Fibroblast of villous mesenchyme (primary cell): ENCODE results near the gene RBBP8. TPM values are rescaled to one million over a fixed set of nuclear protein-coding genes. Genes with fewer than 3 reads are reported as not detected.
"Not testable (repeated sequence)": the region's sequence is repeated elsewhere in the genome, so short reads cannot be mapped to it uniquely, and the experiment has no call there.

ENCODE experiments used
- DNase-seq: peaks from one replicate; pipeline ENCODE4 v3.0.0-alpha.2; 2010; ENCODE audit warnings: low read depth
- H3K4me3 ChIP-seq: 2 replicates; pipeline ENCODE4 v1.5.1; 2011; ENCODE audit warnings: low read depth, mild to moderate bottlenecking, low read length
- total RNA-seq: library from RNA; depleted of rRNA; stranded (reverse); fragments of >200 nt; gene quantifications from 2 replicates; pipeline ENCODE4 v1.2.3, GENCODE V29; 2012
- TF ChIP-seq, protein P1 (sequence below): IDR thresholded peaks from 2 replicates; pipeline ENCODE4 v1.5.1; 2012; ENCODE audit warnings: low read depth, mild to moderate bottlenecking, low read length; ENCODE audit not compliant: insufficient read depth

Gene RBBP8
- 26.7 and 39.3 TPM in 2 replicates for total RNA-seq

- DNase-seq = peak; percentile 77
- TF ChIP-seq, protein P1, sequence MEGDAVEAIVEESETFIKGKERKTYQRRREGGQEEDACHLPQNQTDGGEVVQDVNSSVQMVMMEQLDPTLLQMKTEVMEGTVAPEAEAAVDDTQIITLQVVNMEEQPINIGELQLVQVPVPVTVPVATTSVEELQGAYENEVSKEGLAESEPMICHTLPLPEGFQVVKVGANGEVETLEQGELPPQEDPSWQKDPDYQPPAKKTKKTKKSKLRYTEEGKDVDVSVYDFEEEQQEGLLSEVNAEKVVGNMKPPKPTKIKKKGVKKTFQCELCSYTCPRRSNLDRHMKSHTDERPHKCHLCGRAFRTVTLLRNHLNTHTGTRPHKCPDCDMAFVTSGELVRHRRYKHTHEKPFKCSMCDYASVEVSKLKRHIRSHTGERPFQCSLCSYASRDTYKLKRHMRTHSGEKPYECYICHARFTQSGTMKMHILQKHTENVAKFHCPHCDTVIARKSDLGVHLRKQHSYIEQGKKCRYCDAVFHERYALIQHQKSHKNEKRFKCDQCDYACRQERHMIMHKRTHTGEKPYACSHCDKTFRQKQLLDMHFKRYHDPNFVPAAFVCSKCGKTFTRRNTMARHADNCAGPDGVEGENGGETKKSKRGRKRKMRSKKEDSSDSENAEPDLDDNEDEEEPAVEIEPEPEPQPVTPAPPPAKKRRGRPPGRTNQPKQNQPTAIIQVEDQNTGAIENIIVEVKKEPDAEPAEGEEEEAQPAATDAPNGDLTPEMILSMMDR = no peak
- H3K4me3 ChIP-seq = peak within 1 kb of the TSS; percentile 96
These were observed at the start of gene RBBP8 for GRCh38 chr18:22933206-22933965. Gene RBBP8, plus strand, starts transcription at chr18:22933328. Its CDS starts 3,524 bp downstream, at chr18:22936852.

- no peak for DNase-seq
- TF ChIP-seq, protein P1 = no peak
- no peak overlapping the region for H3K4me3 ChIP-seq
These were observed 49.3 kb upstream of the RBBP8 start for GRCh38 chr18:22883827-22884226.

DNA sequence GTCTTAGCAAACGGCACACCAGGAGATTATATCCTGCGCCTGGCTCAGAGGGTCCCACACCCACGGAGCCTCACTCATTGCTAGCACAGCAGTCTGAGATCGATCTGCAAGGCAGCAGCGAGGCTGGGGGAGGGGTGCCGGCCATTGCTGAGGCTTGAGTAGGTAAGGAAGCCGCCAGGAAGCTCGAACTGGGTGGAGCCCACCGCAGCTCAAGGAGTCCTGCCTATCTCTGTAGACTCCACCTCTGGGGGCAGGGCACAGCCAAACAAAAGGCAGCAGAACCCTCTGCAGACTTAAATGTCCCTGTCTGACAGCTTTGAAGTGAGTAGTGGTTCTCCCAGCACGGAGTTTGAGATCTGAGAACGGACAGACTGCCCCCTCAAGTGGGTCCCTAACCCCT is 47.4 kb upstream of the RBBP8 start:
- not testable (repeated sequence) for DNase-seq, H3K4me3 ChIP-seq

DNA sequence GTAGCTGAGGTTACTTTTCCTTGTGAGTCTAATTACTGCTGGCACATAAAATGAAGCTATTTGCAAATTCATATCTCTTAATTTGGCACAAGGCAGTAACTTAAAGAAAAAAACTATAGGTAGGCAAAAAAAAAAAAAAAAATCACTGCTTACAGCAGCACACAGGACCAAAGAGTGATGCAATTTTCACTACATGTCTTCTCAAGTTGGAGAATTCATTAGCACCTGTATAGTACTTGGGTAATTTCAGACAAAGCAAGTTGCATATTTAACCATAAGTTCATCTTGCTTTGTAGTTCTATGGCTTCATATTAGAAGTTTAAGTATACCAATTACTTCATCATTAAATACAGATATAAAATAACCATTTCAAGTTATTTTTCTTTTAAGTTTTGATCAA is 33.7 kb upstream of the RBBP8 start:
- DNase-seq = no peak
- H3K4me3 ChIP-seq = no peak overlapping the region
- TF ChIP-seq, protein P1 = no peak

DNA sequence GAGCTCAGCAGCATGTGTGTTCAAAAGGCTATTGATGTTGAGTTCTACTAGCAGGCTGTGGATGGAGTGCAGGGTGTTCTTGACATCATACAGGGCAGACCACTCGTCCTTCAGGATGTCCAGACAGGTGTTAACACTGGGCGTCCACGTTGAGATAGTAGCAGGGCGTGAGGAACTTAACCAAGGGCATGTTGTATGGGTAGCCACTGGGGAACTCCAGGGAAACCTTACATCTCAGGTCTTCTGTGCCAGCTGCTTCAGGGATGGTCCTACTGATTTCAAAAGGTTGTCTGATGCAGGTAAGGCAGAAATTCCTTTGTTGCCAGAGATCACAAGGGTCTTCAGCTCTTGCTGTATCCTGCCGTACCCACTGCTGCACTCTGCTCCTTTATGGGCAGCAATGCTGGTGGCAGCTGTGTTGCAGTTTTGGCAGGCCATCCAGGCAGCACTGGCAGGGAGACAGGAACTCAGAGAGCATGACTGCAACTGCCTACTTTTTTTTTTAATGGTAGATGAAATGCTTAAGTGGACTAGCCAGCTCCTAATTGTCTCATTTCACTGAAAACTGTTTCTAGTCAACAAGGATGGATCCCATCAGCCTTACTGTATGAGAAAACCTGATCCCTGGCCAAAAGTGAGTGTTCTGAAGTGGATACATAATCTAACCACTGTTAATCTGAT is 32.4 kb upstream of the RBBP8 start:
- no peak for DNase-seq
- H3K4me3 ChIP-seq = no peak overlapping the region
- TF ChIP-seq, protein P1 = no peak

DNA sequence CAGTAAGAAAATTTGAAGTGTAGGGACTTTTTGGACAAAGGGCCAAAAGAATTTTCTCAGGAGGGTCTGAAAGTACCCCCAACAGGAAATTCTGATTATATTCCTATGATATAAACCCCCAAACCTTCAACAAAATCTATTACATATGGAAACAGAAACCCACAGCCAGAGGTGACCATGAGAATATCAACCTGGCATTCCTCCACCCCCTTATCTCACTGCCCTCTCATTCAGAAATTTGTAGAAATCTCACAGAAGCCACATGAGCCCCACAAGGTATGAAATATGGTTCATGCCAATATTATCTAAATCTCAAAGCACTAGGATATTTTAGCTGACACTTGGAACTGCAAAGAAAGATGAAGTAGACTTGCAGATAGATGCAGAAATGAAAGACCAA is 31.0 kb upstream of the RBBP8 start:
- DNase-seq = no peak
- TF ChIP-seq, protein P1 = no peak
- H3K4me3 ChIP-seq = no peak overlapping the region

DNA sequence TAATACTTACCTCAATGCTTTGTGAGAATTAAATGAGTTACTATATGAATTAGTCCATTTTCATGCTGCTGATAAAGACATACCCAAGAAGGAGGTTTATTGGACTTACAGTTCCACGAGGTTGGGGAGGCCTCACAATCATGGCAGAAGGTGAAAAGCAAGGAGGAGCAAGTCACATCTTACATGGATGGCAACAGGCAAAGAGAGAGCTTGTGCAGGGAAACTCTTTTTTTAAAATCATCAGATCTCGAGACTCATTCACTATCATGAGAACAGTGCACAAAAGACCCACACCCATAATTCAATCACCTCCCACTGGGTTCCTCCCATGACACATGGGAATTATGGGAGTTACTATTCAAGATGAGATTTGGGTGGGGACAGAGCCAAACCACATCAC is 29.9 kb upstream of the RBBP8 start:
- not testable (repeated sequence) for H3K4me3 ChIP-seq, DNase-seq

DNA sequence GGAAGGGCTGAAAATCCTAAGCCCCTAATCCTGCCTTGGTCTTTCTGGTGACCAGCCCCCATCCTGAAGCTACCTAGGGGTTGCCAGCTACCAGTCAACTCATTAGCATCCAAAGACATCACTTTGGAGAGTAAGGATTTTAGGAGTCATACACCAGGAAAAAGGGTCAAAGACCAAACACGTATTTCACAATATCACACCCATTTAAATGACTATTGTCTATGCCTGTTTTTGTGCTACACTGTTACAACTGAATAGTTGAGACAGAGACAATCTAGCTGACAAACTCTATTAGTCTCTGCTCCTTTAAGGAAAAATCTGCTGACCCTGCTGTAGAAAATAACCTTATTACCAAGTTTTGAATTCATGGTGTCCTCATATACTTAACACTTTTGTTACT is 21.0 kb upstream of the RBBP8 start:
- H3K4me3 ChIP-seq = no peak overlapping the region
- DNase-seq = no peak
- TF ChIP-seq, protein P1 = no peak
